Stimulated activated CD8-positive, alpha-beta memory T cell treated with anti-CD3 and anti-CD28 coated beads, Interleukin-15, amount 100 ng/mL, for 4 hours (primary cell): ENCODE measurements around the gene FGF18.
"Not testable (repeated sequence)": the region's sequence is repeated elsewhere in the genome, so short reads cannot be mapped to it uniquely, and the experiment has no call there.

ENCODE experiments used
- DNase-seq, 2 donors: peaks; one replicate each; pipeline ENCODE4 v3.0.0-alpha.2; 2020; ENCODE audit warnings: low read depth in 2 of 2

FGF18 gene

DNA sequence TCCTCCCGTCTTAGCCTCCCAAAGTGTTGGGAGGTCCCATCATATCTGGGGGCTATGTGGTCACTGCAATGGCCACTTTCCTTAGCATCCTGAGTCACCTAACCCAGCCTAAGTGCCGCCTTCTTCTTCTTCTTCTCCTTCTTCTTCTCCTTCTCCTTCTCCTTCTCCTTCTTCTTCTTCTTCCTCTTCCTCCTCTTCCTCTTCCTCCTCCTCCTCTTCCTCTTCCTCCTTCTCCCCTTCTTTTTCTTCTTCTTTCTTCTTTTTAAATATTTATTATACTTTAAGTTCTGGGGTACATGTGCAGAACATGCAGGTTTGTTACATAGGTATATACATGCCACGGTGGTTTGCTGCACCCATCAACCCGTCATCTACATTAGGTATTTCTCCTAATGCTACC, 78.0 kb downstream of the FGF18 start:
- not testable (repeated sequence) for DNase-seq

DNA sequence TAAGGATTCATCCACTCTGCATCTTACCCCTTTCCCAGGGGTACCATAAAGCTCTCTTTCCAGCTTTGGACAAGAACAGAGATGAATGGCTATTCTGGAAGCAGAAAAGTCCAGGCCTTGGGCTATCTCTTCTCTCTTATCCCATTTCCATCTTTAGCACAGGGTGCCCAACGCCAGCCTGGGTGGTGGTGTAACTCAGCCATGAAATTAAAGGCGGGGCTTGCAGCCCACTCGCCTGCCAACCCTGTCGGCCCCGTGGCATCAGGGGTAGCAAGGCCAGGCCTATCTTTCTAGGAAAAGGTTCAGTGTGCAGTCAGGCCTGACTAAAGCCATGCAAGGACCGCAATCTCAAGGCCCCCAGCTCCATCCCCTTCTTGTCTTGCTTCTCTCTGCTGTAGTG, 78.7 kb downstream of the FGF18 start:
- DNase-seq: no peak

DNA sequence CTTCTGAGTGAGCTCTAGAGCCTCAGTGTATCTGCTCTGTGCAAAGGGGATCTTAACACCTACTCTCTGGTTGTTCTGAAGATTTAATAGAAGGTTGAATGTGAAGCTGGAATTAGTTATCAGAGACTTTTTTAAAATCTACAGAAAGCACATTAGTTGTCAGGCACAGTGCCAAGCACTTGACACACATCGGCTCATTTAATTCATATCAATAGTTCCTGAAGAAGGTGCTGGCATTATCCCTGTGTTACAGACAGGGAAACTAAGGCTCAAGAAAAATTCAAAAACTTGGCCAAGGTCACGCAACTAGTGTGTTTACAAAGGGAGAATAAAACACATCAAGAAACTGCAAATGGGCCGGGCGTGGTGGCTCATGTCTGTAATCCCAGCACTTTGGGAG, 80.2 kb downstream of the FGF18 start:
- DNase-seq: no peak

- no peak for DNase-seq
These were observed 86.1 kb downstream of the FGF18 start for GRCh38 chr5:171505473-171506043.

DNA sequence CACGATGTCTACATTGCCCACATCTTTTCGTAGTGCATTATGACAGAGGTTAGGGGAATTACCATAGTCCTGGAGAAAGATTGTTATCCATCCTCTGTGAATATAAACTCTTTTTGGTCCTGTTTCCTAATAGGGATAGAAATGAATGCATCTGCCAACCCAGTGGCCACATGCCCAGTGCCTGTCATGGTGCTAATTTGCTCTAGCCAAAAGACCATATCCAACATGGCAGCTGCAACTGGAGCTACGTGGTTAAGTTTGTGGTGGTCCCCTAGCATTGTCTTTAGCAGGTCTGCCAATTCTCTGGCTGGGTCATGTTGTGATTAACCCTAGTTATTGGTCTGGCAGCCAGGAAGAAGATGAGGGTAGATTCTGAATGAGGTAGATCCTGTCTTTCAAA, 87.5 kb downstream of the FGF18 start:
- no peak for DNase-seq
